Fibroblast of the aortic adventitia (primary cell): ENCODE measurements around the gene PRKCA. TPM values are rescaled to one million over a fixed set of nuclear protein-coding genes. Genes with fewer than 3 reads are reported as not detected.

Source experiments
- DNase-seq: peaks from one replicate; pipeline ENCODE4 v3.0.0-alpha.2; 2010; ENCODE audit warnings: low read depth
- H3K4me3 ChIP-seq: 2 replicates; pipeline ENCODE4 v1.5.1; 2011; ENCODE audit warnings: low read depth, mild to moderate bottlenecking, control low read depth, low read length, moderate library complexity
- CTCF ChIP-seq: IDR thresholded peaks from 2 replicates; pipeline ENCODE4 v1.5.1; 2011; ENCODE audit warnings: mild to moderate bottlenecking, low read length, control low read depth, inconsistent platforms; ENCODE audit not compliant: insufficient read depth
- total RNA-seq: library from RNA; depleted of rRNA; stranded (reverse); fragments of >200 nt; gene quantifications from 2 replicates; pipeline ENCODE4 v1.2.3, GENCODE V29; 2012; ENCODE audit warnings: low replicate concordance

Gene PRKCA
- total RNA-seq, 1 donor: 43.7 TPM

DNA sequence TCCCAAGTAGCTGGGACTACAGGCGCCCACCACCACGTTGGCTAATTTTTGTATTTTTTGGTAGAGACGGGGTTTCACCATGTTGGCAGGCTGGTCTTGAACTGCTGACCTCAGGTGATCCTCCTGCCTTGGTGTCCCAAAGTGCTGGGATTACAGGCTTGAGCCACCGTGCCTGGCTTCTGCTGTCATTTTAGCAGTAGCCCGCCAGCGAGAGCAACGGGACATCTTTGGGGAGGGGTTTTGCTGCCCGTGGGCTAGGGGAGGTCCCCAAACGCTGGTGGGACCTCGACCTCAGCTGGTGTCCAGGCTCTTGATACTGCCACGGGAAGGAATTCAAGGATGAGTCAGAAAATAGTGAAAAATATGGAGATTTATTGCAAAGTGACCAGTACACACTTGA, 424.4 kb downstream of the PRKCA start:
- no peak for DNase-seq
- H3K4me3 ChIP-seq: no peak overlapping the region
- TF ChIP-seq CTCF: no peak

DNA sequence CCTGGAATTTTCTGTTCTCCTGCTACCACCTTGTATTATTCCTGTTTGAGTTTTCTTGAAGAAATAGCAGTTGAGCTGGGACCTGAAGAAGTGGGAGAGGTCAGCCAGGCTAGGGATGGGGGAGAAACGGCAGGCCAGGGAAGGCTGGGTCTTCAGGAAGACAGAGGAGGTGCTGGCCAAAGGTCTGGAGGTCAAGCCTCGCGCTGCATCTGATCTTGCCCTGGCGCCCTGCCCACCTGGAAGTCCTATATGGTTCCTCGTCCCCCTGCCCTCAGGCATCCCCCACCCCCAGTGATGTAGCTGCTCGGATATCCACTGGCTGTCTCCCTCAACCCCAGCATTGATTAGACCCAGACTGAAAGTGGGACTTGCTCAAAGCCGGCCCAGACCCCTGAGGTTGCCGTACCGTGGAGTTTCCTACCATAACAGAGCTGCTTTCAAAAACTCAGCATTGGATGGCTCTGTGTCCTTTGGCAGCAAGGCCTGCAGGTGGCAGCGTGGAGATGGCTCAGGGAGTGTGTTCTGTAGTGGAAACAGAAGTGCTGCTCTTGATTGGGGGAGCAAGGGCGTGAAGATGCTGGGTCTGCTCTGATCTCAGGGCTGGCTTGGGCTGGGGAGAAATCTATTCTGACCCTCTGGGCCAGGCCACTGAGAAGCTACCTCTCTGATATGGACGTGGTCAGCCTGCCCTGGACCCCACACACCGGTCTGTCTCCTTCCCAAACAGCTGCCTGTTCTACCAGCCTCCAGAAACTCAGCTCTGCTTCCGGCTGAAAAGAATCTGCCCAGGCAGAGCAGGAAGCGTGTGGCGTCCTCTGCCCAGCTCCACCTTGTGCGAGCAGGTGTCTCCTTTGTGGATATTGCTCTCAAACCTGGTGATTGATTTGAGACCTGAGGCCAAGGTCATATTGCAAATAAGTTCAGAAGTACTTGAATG, 425.5 kb downstream of the PRKCA start:
- H3K4me3 ChIP-seq: no peak overlapping the region
- peak; percentile 79 for TF ChIP-seq CTCF
- DNase-seq: peak; percentile 56

DNA sequence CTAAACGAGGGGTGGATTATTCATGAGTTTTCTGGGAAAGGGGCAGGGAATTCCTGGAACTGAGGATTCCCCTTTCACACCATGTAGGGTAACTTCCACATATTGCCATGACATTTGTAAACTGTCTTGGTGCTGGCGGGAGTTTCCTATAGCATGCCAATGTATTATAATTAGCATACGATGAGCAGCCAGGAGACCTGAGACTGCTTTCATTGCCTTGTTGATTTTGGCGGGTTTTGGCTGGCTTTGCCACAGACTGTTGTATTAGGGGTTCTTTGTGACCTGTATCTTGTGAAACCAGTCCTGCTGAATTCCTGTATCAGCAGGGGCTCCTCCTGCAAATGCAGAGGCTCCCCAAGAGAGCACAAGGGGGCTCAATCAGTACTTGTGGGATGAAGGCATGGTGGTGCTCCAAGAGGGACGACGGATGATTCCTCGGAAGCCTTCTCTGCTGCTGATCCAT, 428.1 kb downstream of the PRKCA start:
- no peak for TF ChIP-seq CTCF

DNA sequence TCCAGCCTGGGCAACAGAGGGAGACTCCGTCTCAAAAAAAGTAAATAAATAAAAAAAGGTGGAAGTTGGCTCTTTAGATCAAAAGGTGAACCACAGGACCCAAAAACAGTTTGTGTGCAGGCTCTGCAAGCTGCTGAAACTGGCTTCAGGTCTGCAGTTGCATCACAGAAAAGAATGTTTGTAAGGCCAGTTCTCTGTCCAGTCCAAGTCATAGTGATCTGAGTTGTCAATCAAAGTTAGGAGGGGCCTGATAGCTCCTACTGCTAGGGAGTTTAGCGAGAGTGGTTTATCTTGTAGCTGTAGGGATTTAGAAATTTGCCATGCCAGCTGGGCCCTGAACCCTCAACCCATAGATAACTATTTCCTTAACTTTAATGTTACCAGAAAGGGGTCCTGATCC, 431.3 kb downstream of the PRKCA start:
- DNase-seq: no peak
- no peak overlapping the region for H3K4me3 ChIP-seq
- TF ChIP-seq CTCF: no peak

More for the DNA sequence above, 428.1 kb downstream of the PRKCA start:
- peak; percentile 25 for DNase-seq
- H3K4me3 ChIP-seq: no peak overlapping the region

- DNase-seq: no peak
- no peak for TF ChIP-seq CTCF
- H3K4me3 ChIP-seq: no peak overlapping the region
Measured at GRCh38 chr17:66734186-66734943, 432.0 kb downstream of the PRKCA start.

GRCh38 chr17:66737524-66737923, 435.1 kb downstream of the PRKCA start:
- TF ChIP-seq CTCF: peak; percentile 38
- H3K4me3 ChIP-seq: no peak overlapping the region
- peak; percentile 83 for DNase-seq
